ENCODE measurements around the gene TBCC. TPM values are rescaled to one million over a fixed set of nuclear protein-coding genes. Genes with fewer than 3 reads are reported as not detected.

TBCC gene, protein sequence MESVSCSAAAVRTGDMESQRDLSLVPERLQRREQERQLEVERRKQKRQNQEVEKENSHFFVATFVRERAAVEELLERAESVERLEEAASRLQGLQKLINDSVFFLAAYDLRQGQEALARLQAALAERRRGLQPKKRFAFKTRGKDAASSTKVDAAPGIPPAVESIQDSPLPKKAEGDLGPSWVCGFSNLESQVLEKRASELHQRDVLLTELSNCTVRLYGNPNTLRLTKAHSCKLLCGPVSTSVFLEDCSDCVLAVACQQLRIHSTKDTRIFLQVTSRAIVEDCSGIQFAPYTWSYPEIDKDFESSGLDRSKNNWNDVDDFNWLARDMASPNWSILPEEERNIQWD
- polyA plus RNA-seq = 10.3 and 11.3 TPM in 2 replicates

DNA sequence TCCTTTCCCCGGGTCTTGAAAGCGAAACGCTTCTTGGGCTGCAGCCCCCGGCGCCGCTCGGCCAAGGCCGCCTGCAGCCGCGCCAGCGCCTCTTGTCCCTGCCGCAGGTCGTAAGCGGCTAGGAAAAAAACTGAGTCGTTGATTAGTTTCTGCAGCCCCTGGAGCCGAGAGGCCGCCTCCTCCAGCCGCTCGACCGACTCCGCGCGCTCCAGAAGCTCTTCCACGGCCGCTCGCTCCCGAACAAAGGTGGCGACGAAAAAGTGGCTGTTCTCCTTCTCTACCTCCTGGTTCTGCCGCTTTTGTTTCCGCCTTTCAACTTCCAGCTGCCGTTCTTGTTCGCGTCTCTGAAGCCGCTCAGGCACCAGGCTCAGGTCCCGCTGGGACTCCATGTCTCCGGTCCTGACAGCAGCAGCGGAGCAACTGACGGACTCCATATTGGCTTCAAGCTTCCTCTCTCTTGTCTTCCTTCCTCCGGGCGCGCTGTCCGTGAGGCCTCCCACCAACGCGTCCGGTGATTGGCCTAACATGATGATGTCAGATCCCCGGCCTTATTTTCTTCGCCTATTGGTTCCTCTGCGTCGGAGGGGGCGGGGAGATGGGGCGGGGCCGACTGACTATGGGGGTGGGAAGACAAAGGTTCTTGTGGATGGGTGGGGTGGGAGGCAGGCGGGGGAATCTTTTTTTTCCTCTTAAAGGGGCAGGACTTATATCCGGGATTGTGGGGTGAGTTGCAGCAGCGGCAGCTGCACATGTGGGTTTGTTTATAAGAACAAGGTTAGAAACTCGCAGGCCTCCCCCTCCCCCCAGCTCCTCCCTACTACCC, at the start of gene TBCC:
TSS of gene TBCC (minus strand) at position 464 of the 823 bp plus-strand sequence. CDS start at position 434, 30 bp downstream.

DNA sequence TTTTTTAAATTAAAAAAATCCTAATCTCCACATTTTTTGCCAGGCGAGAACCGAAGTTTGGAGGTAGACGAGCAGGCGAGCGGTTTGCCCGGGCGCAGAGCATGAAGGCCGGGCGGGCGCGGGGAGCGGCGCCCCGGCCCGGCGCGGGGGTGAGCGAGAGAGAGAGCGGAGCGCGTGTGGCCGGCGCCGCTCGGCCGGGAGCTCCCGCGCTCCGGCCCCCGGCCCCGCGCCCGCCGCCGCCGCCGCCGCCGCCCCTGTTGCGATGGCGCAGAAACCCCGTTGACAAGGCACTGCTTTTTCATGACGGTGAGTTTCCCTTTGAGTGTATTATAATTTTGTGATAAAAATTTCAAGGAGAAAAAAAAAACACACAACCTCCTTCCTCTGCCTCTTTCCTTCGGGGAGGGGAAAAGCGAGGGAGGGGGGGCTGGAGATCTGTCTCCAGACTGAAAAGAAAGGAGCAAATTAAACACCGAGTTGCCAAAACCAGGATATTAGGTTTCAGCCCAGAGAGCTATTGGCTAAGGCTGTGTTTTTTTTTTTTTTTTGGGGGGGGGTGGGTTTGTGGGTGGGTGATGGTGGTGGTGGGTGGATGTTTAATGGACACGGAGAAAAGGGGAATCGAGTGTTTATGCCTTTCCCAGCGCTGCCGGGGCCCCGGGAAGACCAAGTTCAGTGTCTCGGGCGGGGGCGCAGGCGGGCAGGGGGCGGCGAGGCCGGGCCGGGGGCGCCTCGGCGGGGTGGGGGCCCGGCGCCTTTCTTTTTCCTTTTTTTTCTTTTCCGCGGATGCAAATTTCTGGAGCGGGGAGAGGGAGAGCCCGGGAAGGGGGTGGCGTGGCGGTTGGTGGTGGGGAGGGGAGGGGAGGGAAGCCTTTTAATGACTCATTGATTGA, 36.1 kb upstream of the TBCC start, which contains the start of gene BICRAL:
TSS of gene BICRAL (plus strand) at position 257 of the 893 bp plus-strand sequence. CDS start 39,971 bp downstream, outside the sequence.

DNA sequence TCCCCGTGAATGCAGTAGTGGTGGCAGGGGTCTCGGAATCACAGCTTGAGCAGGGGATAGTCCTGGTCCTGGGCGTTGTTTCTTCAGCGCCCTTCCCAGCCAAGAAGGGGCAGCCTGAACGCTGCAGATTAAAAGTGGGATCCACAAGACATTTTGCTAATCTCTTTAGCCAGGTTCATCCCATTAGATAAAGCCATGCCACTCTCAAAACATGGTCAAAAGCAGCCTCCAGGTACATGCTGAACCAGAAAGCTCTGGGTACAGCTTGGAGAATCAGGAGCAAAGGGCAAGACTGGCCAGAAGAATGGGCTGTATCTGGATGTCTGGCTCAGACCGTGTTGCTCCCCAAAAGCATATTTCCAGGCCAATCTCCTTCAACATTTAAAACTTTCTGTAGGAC, 23.4 kb downstream of the TBCC start, which contains the start of gene PRPH2:
TSS of gene PRPH2 (minus strand) at position 101 of the 400 bp plus-strand sequence. CDS start 263 bp downstream, outside the sequence.

Other genes with a start within 250 kb of the TBCC start
- gene UBR2, start 182.1 kb downstream of the TBCC start, polyA plus RNA-seq = 6.2 and 8.8 TPM in 2 replicates
- 6.2 and 8.0 TPM in 2 replicates for gene PRPH2, start 23.5 kb downstream of the TBCC start, polyA plus RNA-seq
- gene BICRAL, start 35.9 kb upstream of the TBCC start, polyA plus RNA-seq = 6.3 and 7.1 TPM in 2 replicates
- gene RPL7L1, start 133.5 kb upstream of the TBCC start, polyA plus RNA-seq = 59.4 and 89.5 TPM in 2 replicates
- gene PTCRA, start 169.9 kb upstream of the TBCC start, polyA plus RNA-seq = not detected in 2 replicates
- gene CNPY3, start 183.4 kb upstream of the TBCC start, polyA plus RNA-seq = 10.8 and 13.8 TPM in 2 replicates
- 0.85 TPM in 1 of 2 replicates, not detected in the other for gene GNMT, start 214.7 kb upstream of the TBCC start, polyA plus RNA-seq
- 1.8 and 3.6 TPM in 2 replicates for gene PEX6, start 233.1 kb upstream of the TBCC start, polyA plus RNA-seq
- gene PPP2R5D, start 238.5 kb upstream of the TBCC start, polyA plus RNA-seq = 14.2 and 30.0 TPM in 2 replicates